Prostate gland (tissue), 2 donors: ENCODE data around the gene PPP6C.

Source experiments
- CTCF ChIP-seq, 4 experiments: fragments of 200-600 bp in 2 of 4; fragments of 450-650 bp in 2 of 4; sonication (generic) in 2 of 4; IDR thresholded peaks; 1 replicate in 3 of 4; 2 replicates in 1 of 4; pipeline ENCODE4 v1.5.1; 2016 to 2019; ENCODE audit warnings: antibody characterized with exemption in 4 of 4, mild to moderate bottlenecking in 2 of 4, moderate library complexity in 2 of 4
- POLR2A ChIP-seq: fragments of 450-650 bp; IDR thresholded peaks from one replicate; pipeline ENCODE4 v1.6.1; 2016; ENCODE audit warnings: antibody characterized with exemption, mild to moderate bottlenecking
- POLR2AphosphoS5 ChIP-seq: sonication (generic); formaldehyde crosslinking; IDR thresholded peaks from one replicate; pipeline ENCODE4 v1.6.1; 2017; ENCODE audit warnings: antibody characterized with exemption

DNA sequence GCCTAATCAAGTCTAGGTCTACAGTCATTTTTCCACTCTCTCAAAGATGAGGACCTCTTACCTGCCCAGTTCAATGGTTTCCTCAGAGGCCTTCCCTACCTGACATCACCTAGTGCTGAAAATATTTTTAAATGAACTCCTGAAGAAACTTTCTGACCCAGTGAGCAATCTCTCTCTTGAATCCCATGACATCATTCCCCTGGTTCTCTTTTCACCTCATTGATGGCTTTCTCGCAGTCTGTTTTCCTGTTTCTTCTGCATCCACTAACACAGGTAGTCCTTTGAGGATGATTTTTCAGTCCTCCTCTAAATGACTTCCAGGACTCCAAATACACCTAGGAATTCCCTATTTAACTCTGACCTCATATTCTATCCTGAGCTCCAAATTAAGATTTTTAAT is 86.6 kb downstream of the PPP6C start:
- TF ChIP-seq CTCF (IDR thresholded peaks at IDR 0.05) (no peak), POLR2A (no peak), POLR2AphosphoS5 (no peak)
